SU-DHL-6 (cell line): Measurements from ENCODE around the gene GHRH.

Source experiments
- H2AFZ ChIP-seq: fragments of 200-600 bp; sonication (generic); 2 replicates; pipeline ENCODE4 v1.6.1; 2014; ENCODE audit warnings: low read depth, mild to moderate bottlenecking, moderate library complexity, mixed read lengths, antibody characterized with exemption, low read length; ENCODE audit not compliant: severe bottlenecking
- H3F3A ChIP-seq: fragments of 200-600 bp; shearing (Covaris generic); 2 replicates; pipeline ENCODE4 v1.6.0; 2016; ENCODE audit warnings: antibody characterized with exemption, mild to moderate bottlenecking; ENCODE audit not compliant: insufficient read depth
- H3K27ac ChIP-seq: fragments of 200-600 bp; sonication (generic); 2 replicates; pipeline ENCODE4 v1.5.1; 2016; ENCODE audit warnings: low read depth, mild to moderate bottlenecking, low read length, moderate library complexity, mixed read lengths
- H3K27me3 ChIP-seq: fragments of 200-600 bp; sonication (generic), shearing (Covaris generic); 2 replicates; pipeline ENCODE4 v1.6.0; 2014; ENCODE audit warnings: mild to moderate bottlenecking, low read length
- H3K36me3 ChIP-seq: fragments of 200-600 bp; sonication (generic); 2 replicates; pipeline ENCODE4 v1.6.1; 2014; ENCODE audit warnings: mild to moderate bottlenecking, low read length, mixed read lengths
- H3K4me2 ChIP-seq: fragments of 300-600, 200-600 bp; shearing (Covaris generic), sonication (generic); 2 replicates; pipeline ENCODE4 v1.6.0; 2014; ENCODE audit warnings: low read length, low read depth, mild to moderate bottlenecking; ENCODE audit not compliant: poor library complexity, severe bottlenecking
- H3K4me3 ChIP-seq: fragments of 200-600 bp; sonication (generic); 2 replicates; pipeline ENCODE4 v1.5.1; 2014; ENCODE audit warnings: antibody characterized with exemption, low read length, mild to moderate bottlenecking, mixed read lengths; ENCODE audit not compliant: insufficient read depth, poor library complexity, severe bottlenecking
- H3K79me2 ChIP-seq: fragments of 200-600 bp; sonication (generic); 2 replicates; pipeline ENCODE4 v1.6.1; 2014; ENCODE audit warnings: mild to moderate bottlenecking, low read length, moderate library complexity; ENCODE audit not compliant: insufficient read depth
- H3K9ac ChIP-seq: fragments of 200-600 bp; sonication (generic); 2 replicates; pipeline ENCODE4 v1.7.0; 2014; ENCODE audit warnings: mild to moderate bottlenecking, low read length
- H3K9me2 ChIP-seq: fragments of 200-600 bp; sonication (generic); replicated peaks from 2 replicates; pipeline ENCODE4 v1.6.1; 2014; ENCODE audit warnings: low read length; ENCODE audit not compliant: insufficient read depth
- H3K9me3 ChIP-seq: fragments of 200-600 bp; sonication (generic); 2 replicates; pipeline ENCODE4 v1.6.1; 2014; ENCODE audit warnings: low read length, mixed read lengths; ENCODE audit not compliant: insufficient read depth
- H4K20me1 ChIP-seq: fragments of 200-600 bp; sonication (generic); 2 replicates; pipeline ENCODE4 v1.6.1; 2014; ENCODE audit warnings: low read depth, mild to moderate bottlenecking, antibody characterized with exemption, low read length, moderate library complexity, mixed read lengths
- EZH2phosphoT487 ChIP-seq: fragments of 200-600 bp; sonication (generic), shearing (Covaris generic); conservative IDR thresholded peaks from 2 replicates; pipeline ENCODE4 v1.6.1; 2018; ENCODE audit warnings: mild to moderate bottlenecking, antibody characterized with exemption, low read length, moderate library complexity, mixed read lengths
- TF ChIP-seq, protein P1 (sequence below): fragments of 200-600 bp; sonication (generic); IDR thresholded peaks from one replicate; pipeline ENCODE4 v1.5.1; 2017; ENCODE audit warnings: antibody characterized with exemption, mild to moderate bottlenecking, low read length, moderate library complexity; ENCODE audit not compliant: insufficient read depth, poor library complexity, severe bottlenecking

The GHRH gene

DNA sequence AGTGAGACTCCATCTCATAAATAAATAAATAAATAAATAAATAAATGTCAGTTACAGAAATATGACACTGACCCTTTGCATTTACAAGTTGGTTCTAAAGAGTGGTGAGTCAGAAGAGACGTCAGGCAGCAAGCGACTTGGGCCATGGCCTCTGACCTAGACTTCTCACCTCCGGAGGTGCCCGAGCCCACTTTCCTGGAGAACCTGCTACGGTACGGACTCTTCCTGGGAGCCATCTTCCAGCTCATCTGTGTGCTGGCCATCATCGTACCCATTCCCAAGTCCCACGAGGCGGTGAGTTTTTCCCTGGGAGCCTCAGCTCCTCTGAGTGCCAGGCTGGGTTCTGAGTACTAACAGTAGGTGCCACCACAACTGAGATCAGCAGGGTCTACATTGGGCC, 39.5 kb upstream of the GHRH start:
- Histone ChIP-seq H3K27me3 (no peaks in the 10 kb centered on the region), H3K27ac (no peak overlapping the region), H3K9ac (no peak overlapping the region), H3K9me3 (no peaks in the 10 kb centered on the region), H2AFZ (no peak overlapping the region), H3K36me3 (peaks cover 6% of the 10 kb centered on the region; the same call in 1 of the 2 replicates), H3F3A (no peaks in the 10 kb centered on the region), H3K79me2 (peaks cover 36% of the 10 kb centered on the region), H3K4me2 (no peak overlapping the region), H4K20me1 (no peaks in the 10 kb centered on the region), H3K9me2 (no peaks in the 10 kb centered on the region), H3K4me3 (no peak overlapping the region)
- no peak for TF ChIP-seq EZH2phosphoT487
- TF ChIP-seq, protein P1, sequence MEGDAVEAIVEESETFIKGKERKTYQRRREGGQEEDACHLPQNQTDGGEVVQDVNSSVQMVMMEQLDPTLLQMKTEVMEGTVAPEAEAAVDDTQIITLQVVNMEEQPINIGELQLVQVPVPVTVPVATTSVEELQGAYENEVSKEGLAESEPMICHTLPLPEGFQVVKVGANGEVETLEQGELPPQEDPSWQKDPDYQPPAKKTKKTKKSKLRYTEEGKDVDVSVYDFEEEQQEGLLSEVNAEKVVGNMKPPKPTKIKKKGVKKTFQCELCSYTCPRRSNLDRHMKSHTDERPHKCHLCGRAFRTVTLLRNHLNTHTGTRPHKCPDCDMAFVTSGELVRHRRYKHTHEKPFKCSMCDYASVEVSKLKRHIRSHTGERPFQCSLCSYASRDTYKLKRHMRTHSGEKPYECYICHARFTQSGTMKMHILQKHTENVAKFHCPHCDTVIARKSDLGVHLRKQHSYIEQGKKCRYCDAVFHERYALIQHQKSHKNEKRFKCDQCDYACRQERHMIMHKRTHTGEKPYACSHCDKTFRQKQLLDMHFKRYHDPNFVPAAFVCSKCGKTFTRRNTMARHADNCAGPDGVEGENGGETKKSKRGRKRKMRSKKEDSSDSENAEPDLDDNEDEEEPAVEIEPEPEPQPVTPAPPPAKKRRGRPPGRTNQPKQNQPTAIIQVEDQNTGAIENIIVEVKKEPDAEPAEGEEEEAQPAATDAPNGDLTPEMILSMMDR: no peak

DNA sequence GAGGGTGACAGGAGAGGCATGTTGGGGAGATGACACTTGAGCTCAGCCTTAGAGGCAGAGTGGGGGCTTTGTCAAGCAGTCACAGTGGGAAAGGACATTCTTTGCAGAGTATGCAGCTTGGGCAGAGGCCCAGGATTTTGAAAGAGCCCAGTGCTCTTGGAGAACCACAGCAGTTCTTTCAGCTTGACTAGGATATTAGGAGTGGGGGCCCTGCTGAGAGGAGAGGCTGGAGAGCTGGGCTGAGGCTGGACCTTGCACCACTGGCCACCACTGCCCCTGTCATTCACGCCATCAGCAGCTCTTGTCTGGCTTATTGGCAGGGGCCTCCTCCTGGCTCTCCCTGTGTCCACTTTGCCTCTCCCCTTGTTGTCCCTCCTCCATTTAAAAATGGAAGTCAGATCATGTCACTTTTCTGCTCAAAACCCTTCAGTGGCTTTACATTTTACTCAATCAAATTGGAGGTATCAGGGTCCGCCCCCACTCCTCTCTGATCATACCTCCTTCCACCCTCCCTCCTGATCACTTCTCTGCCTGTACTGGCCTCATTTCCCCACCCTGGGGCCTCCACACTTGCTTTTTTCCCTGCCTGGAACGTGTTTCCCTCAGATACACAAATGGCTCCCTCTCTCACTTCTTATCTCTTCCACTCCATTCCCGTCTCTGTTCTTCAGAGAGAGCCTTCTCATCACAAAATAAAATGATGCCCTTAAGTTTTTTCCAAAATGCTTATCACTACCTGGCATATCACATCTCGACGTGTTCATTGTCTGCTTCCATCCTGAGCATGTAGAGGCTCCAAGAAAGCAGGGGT, 38.3 kb upstream of the GHRH start:
- Histone ChIP-seq H3K79me2 (peaks cover 48% of the 10 kb centered on the region), H3K4me3 (no peak overlapping the region), H3K4me2 (no peak overlapping the region), H3K9me3 (no peaks in the 10 kb centered on the region), H3K9ac (no peak overlapping the region), H3K9me2 (no peaks in the 10 kb centered on the region), H3K27me3 (no peaks in the 10 kb centered on the region), H3F3A (no peaks in the 10 kb centered on the region), H4K20me1 (no peaks in the 10 kb centered on the region), H3K27ac (no peak overlapping the region), H3K36me3 (peaks cover 6% of the 10 kb centered on the region; the same call in 1 of the 2 replicates), H2AFZ (no peak overlapping the region)
- TF ChIP-seq, protein P1: no peak
- no peak for TF ChIP-seq EZH2phosphoT487

GRCh38 chr20:37298190-37298939, 36.8 kb upstream of the GHRH start:
- no peaks in the 10 kb centered on the region for H3K9me2 ChIP-seq
- no peak overlapping the region for H3K4me2 ChIP-seq
- peaks cover 63% of the 10 kb centered on the region for H3K79me2 ChIP-seq
- no peaks in the 10 kb centered on the region for H4K20me1 ChIP-seq
- H3K9me3 ChIP-seq: no peaks in the 10 kb centered on the region
- H2AFZ ChIP-seq: no peak overlapping the region
- H3F3A ChIP-seq: no peaks in the 10 kb centered on the region
- no peaks in the 10 kb centered on the region for H3K27me3 ChIP-seq
- H3K9ac ChIP-seq: no peak overlapping the region
- no peak overlapping the region for H3K27ac ChIP-seq
- TF ChIP-seq, protein P1: no peak
- TF ChIP-seq EZH2phosphoT487: no peak
- no peak overlapping the region for H3K4me3 ChIP-seq
- H3K36me3 ChIP-seq: peaks cover 1% of the 10 kb centered on the region; the same call in 1 of the 2 replicates
